H9 (cell line): ENCODE results near the gene NCAM1. TPM values are rescaled to one million over a fixed set of nuclear protein-coding genes. Genes with fewer than 3 reads are reported as not detected.

Experiments used
- DNase-seq: peaks from one replicate; pipeline ENCODE4 v3.0.0-alpha.2; 2017
- H2AFZ ChIP-seq: one replicate; pipeline ENCODE4 v1.6.1; 2013; ENCODE audit warnings: mild to moderate bottlenecking, low read length, control low read depth, moderate library complexity
- H2AK5ac ChIP-seq: 2 replicates; pipeline ENCODE4 v1.6.1; 2013; ENCODE audit warnings: low read length, control low read depth, mixed read lengths; ENCODE audit not compliant: insufficient read length
- H2BK120ac ChIP-seq: one replicate; pipeline ENCODE4 v1.6.1; 2013; ENCODE audit warnings: low read depth, mild to moderate bottlenecking, low read length, control low read depth, inconsistent platforms; ENCODE audit not compliant: poor library complexity, severe bottlenecking
- H2BK12ac ChIP-seq: 2 replicates; pipeline ENCODE4 v1.6.1; 2013; ENCODE audit warnings: low read length, control low read depth, mixed read lengths, low read depth; ENCODE audit not compliant: insufficient read length
- H2BK15ac ChIP-seq: 2 replicates; pipeline ENCODE4 v1.6.1; 2013; ENCODE audit warnings: low read depth, low read length, control low read depth
- H2BK20ac ChIP-seq: one replicate; pipeline ENCODE4 v1.6.1; 2013; ENCODE audit warnings: low read depth, mild to moderate bottlenecking, low read length, control low read depth, inconsistent platforms; ENCODE audit not compliant: poor library complexity, severe bottlenecking
- H2BK5ac ChIP-seq: 2 replicates; pipeline ENCODE4 v1.6.1; 2013; ENCODE audit warnings: low read length, control low read depth, mixed read lengths; ENCODE audit not compliant: insufficient read length
- H3K14ac ChIP-seq: 2 replicates; pipeline ENCODE4 v1.6.1; 2013; ENCODE audit warnings: low read length, control low read depth; ENCODE audit not compliant: insufficient read depth
- H3K18ac ChIP-seq: 2 replicates; pipeline ENCODE4 v1.6.1; 2013; ENCODE audit warnings: low read depth, mild to moderate bottlenecking, mixed read lengths, low read length, control low read depth; ENCODE audit not compliant: insufficient read length
- H3K23ac ChIP-seq: 2 replicates; pipeline ENCODE4 v1.6.1; 2013; ENCODE audit warnings: low read length, control low read depth, mixed read lengths, low read depth; ENCODE audit not compliant: insufficient read length
- H3K23me2 ChIP-seq: 2 replicates; pipeline ENCODE4 v1.6.1; 2013; ENCODE audit warnings: low read depth, mild to moderate bottlenecking, mixed read lengths, low read length, control low read depth; ENCODE audit not compliant: insufficient read length, poor library complexity, severe bottlenecking
- H3K27ac ChIP-seq: 2 replicates; pipeline ENCODE4 v1.5.1; 2013; ENCODE audit warnings: low read length, control low read depth, mixed read lengths, low read depth; ENCODE audit not compliant: insufficient read length
- H3K27me3 ChIP-seq: 2 replicates; pipeline ENCODE4 v1.6.1; 2013; ENCODE audit warnings: low read length, control low read depth, inconsistent platforms; ENCODE audit not compliant: insufficient read depth
- H3K4ac ChIP-seq: 2 replicates; pipeline ENCODE4 v1.6.1; 2013; ENCODE audit warnings: low read depth, mild to moderate bottlenecking, control low read depth, inconsistent platforms, low read length, moderate library complexity
- H3K4me1 ChIP-seq: 2 replicates; pipeline ENCODE4 v1.6.1; 2013; ENCODE audit warnings: low read length, control low read depth, inconsistent platforms; ENCODE audit not compliant: insufficient read depth
- H3K4me2 ChIP-seq: 2 replicates; pipeline ENCODE4 v1.6.1; 2013; ENCODE audit warnings: low read length, control low read depth, mixed read lengths; ENCODE audit not compliant: insufficient read length, insufficient read depth
- H3K56ac ChIP-seq: 2 replicates; pipeline ENCODE4 v1.6.1; 2013; ENCODE audit warnings: low read depth, mild to moderate bottlenecking, mixed read lengths, low read length, control low read depth; ENCODE audit not compliant: insufficient read length
- H3K79me1 ChIP-seq: 2 replicates; pipeline ENCODE4 v1.6.1; 2013; ENCODE audit warnings: low read depth, mild to moderate bottlenecking, moderate library complexity, low read length, control low read depth, inconsistent platforms; ENCODE audit not compliant: insufficient read depth, poor library complexity, severe bottlenecking
- H3K79me2 ChIP-seq: 2 replicates; pipeline ENCODE4 v1.6.1; 2013; ENCODE audit warnings: low read length, control low read depth, inconsistent platforms; ENCODE audit not compliant: insufficient read depth
- H3K9ac ChIP-seq: 2 replicates; pipeline ENCODE4 v1.6.1; 2013; ENCODE audit warnings: low read length, control low read depth, mixed read lengths; ENCODE audit not compliant: insufficient read length; ENCODE audit errors: extremely low read depth
- H3K9me3 ChIP-seq: one replicate; pipeline ENCODE4 v1.6.1; 2013; ENCODE audit warnings: low read depth, low read length, inconsistent platforms; ENCODE audit not compliant: control insufficient read depth
- H3T11ph ChIP-seq: one replicate; pipeline ENCODE4 v1.6.1; 2013; ENCODE audit warnings: mild to moderate bottlenecking, low read length, control low read depth, inconsistent platforms
- H4K20me1 ChIP-seq: one replicate; pipeline ENCODE4 v1.6.1; 2013; ENCODE audit not compliant: control insufficient read depth, insufficient read length, insufficient read depth
- H4K5ac ChIP-seq: 2 replicates; pipeline ENCODE4 v1.6.1; 2013; ENCODE audit warnings: low read depth, mild to moderate bottlenecking, mixed read lengths, low read length, control low read depth; ENCODE audit not compliant: insufficient read length
- H4K8ac ChIP-seq: replicated peaks from 2 replicates; pipeline ENCODE4 v1.6.1; 2013; ENCODE audit warnings: low read length, control low read depth, mixed read lengths, low read depth; ENCODE audit not compliant: insufficient read length
- H4K91ac ChIP-seq: 2 replicates; pipeline ENCODE4 v1.6.1; 2013; ENCODE audit warnings: low read depth, mild to moderate bottlenecking, moderate library complexity, mixed read lengths, low read length, control low read depth; ENCODE audit not compliant: insufficient read length
- H3K27ac Mint-ChIP-seq, 3 experiments: 2 replicates in 2 of 3; 3 replicates in 1 of 3; pipeline ENCODE4 v1.8.0; 2020 to 2021; ENCODE audit warnings: mixed read lengths in 3 of 3, mild to moderate bottlenecking in 1 of 3, moderate library complexity in 1 of 3
- H3K27me3 Mint-ChIP-seq: 2 replicates; pipeline ENCODE4 v1.8.0; 2021; ENCODE audit warnings: low read depth, mild to moderate bottlenecking, moderate library complexity, mixed read lengths
- H3K36me3 Mint-ChIP-seq, 3 experiments: 2 replicates in 2 of 3; 3 replicates in 1 of 3; pipeline ENCODE4 v1.8.0; 2020 to 2021; ENCODE audit warnings: low read depth in 3 of 3, mixed read lengths in 3 of 3; ENCODE audit not compliant: insufficient read depth in 1 of 3
- H3K4me1 Mint-ChIP-seq, 2 experiments: 2 replicates each; pipeline ENCODE4 v1.8.0; 2020; ENCODE audit warnings: mixed read lengths in 2 of 2
- H3K4me3 Mint-ChIP-seq, 2 experiments: 2 replicates in 1 of 2; 3 replicates in 1 of 2; pipeline ENCODE4 v1.8.0; 2020 to 2021; ENCODE audit warnings: mild to moderate bottlenecking in 2 of 2, mixed read lengths in 2 of 2, moderate library complexity in 1 of 2
- H3K9me3 Mint-ChIP-seq, 2 experiments: 2 replicates in 1 of 2; 3 replicates in 1 of 2; pipeline ENCODE4 v1.8.0; 2020; ENCODE audit warnings: mild to moderate bottlenecking in 2 of 2, mixed read lengths in 2 of 2, moderate library complexity in 1 of 2
- CTCF ChIP-seq: fragments of 200-600 bp; sonication (generic); conservative IDR thresholded peaks from 3 replicates; pipeline ENCODE4 v1.8.0; 2021; ENCODE audit warnings: antibody characterized with exemption, mild to moderate bottlenecking
- total RNA-seq: library from RNA; stranded (reverse); gene quantifications from 2 replicates; pipeline ENCODE4 v1.2.1, GENCODE V29; 2021

Gene NCAM1
- total RNA-seq, 1 experiment from 2014 or later: 2.5 TPM

- no peaks in the 10 kb centered on the region for H3K9me3 ChIP-seq
- no peak overlapping the region for H2AFZ ChIP-seq
- no peak overlapping the region for H4K91ac ChIP-seq
- H2AK5ac ChIP-seq: no peak overlapping the region
- Mint-ChIP-seq H3K27ac (no peak overlapping the region), H3K9me3 (no peaks in the 10 kb centered on the region; a peak in 2 of 5 replicates), H3K36me3 (no peaks in the 10 kb centered on the region), H3K4me3 (no peak overlapping the region), H3K27me3 (peaks cover 6% of the 10 kb centered on the region; the same call in 1 of the 2 replicates), H3K4me1 (peaks cover 14 to 16% of the 10 kb centered on the region in 2 experiments)
- no peaks in the 10 kb centered on the region for H3K23me2 ChIP-seq
- H3K23ac ChIP-seq: no peak overlapping the region
- H3K4me2 ChIP-seq: no peak overlapping the region
- H4K20me1 ChIP-seq: no peaks in the 10 kb centered on the region
- H3T11ph ChIP-seq: no peak overlapping the region
- no peak overlapping the region for H3K14ac ChIP-seq
- 0 out of 2 replicates have a peak, but pooled peaks cover 2% of the 10 kb centered on the region for H3K27me3 ChIP-seq
- no peak overlapping the region for H2BK20ac ChIP-seq
- no peak overlapping the region for H2BK12ac ChIP-seq
- H2BK15ac ChIP-seq: no peak overlapping the region
- H2BK5ac ChIP-seq: no peak overlapping the region
- H3K27ac ChIP-seq: no peak overlapping the region
- H3K4me1 ChIP-seq: peaks cover 7% of the 10 kb centered on the region; the same call in 1 of the 2 replicates
- no peak overlapping the region for H3K56ac ChIP-seq
- no peak overlapping the region for H3K18ac ChIP-seq
- no peaks in the 10 kb centered on the region for H3K79me2 ChIP-seq
- H3K79me1 ChIP-seq: no peaks in the 10 kb centered on the region
- H2BK120ac ChIP-seq: no peak overlapping the region
- H3K4ac ChIP-seq: no peak overlapping the region
- no peak for DNase-seq
- no peak for TF ChIP-seq CTCF
- no peak overlapping the region for H4K5ac ChIP-seq
- H3K9ac ChIP-seq: no peak overlapping the region
- H4K8ac ChIP-seq: no peak overlapping the region
Measured at GRCh38 chr11:113188371-113188834, 227.2 kb downstream of the NCAM1 start.
